ENCODE results near the gene DNAAF2.

- TF ChIP-seq POLR2AphosphoS5 (IDR thresholded peaks at IDR 0.05; ENCODE audit: low read depth, low read length) (no peak), FOXP2 (optimal IDR thresholded peaks at IDR 0.05; ENCODE audit: borderline replicate concordance, extremely low read depth, extremely low read length, insufficient read depth) (no peak), REST (IDR thresholded peaks at IDR 0.05; ENCODE audit: insufficient read depth in 1 of 2, low read depth in 2 of 2, low read length in 2 of 2) (no peak), TAF1 (IDR thresholded peaks at IDR 0.05; ENCODE audit: borderline replicate concordance, insufficient read depth, low read length) (no peak)
Measured at GRCh38 chr14:49583629-49584028, 51.4 kb downstream of the DNAAF2 start.

Data from PFSK-1 (cell line).